H1 (cell line): ENCODE measurements around the gene SLC6A8.
"Not testable (repeated sequence)": the region's sequence is repeated elsewhere in the genome, so short reads cannot be mapped to it uniquely, and the experiment has no call there.

ENCODE experiments used
- BACH1 ChIP-seq: IDR thresholded peaks from 2 replicates; pipeline ENCODE4 v1.6.1; 2012; ENCODE audit warnings: low read length, improper control_type of control experiment
- CHD1 ChIP-seq: IDR thresholded peaks from 2 replicates; pipeline ENCODE4 v1.6.1; 2012; ENCODE audit warnings: low read depth, low read length, improper control_type of control experiment
- CTCF ChIP-seq, 3 experiments: IDR thresholded peaks; 1 replicate in 2 of 3; 2 replicates in 1 of 3; pipeline versions ENCODE4 v1.5.1 to v1.6.1; 2011; ENCODE audit warnings: low read length in 3 of 3, mild to moderate bottlenecking in 3 of 3, inconsistent platforms in 2 of 3, low read depth in 1 of 3, moderate library complexity in 1 of 3; ENCODE audit not compliant: insufficient read depth in 1 of 3; ENCODE audit errors: control extremely low read depth in 1 of 3
- GABPA ChIP-seq: IDR thresholded peaks from 2 replicates; pipeline ENCODE4 v1.6.1; 2011; ENCODE audit warnings: mild to moderate bottlenecking, low read length, moderate library complexity, borderline replicate concordance; ENCODE audit not compliant: insufficient read depth
- JUN ChIP-seq: IDR thresholded peaks from 2 replicates; pipeline ENCODE4 v1.6.1; 2011; ENCODE audit warnings: low read depth, mild to moderate bottlenecking, improper control_type of control experiment, low read length
- MAX ChIP-seq: IDR thresholded peaks from 2 replicates; pipeline ENCODE4 v1.6.1; 2012; ENCODE audit warnings: inconsistent platforms
- POLR2A ChIP-seq, 2 experiments: IDR thresholded peaks; 1 replicate in 1 of 2; 2 replicates in 1 of 2; pipeline ENCODE4 v1.6.1; 2011; ENCODE audit warnings: low read depth in 2 of 2, low read length in 2 of 2, mild to moderate bottlenecking in 2 of 2; ENCODE audit errors: control extremely low read depth in 1 of 2
- RFX5 ChIP-seq: IDR thresholded peaks from 2 replicates; pipeline ENCODE4 v1.6.1; 2011; ENCODE audit warnings: low read depth, low read length, improper control_type of control experiment, borderline replicate concordance
- SP2 ChIP-seq: IDR thresholded peaks from 2 replicates; pipeline ENCODE4 v1.6.1; 2012; ENCODE audit warnings: mild to moderate bottlenecking, low read length, inconsistent platforms
- TAF1 ChIP-seq: IDR thresholded peaks from 2 replicates; pipeline ENCODE4 v1.6.1; 2011; ENCODE audit warnings: mild to moderate bottlenecking, low read depth, low read length
- YY1 ChIP-seq: IDR thresholded peaks from 2 replicates; pipeline ENCODE4 v1.6.1; 2011; ENCODE audit warnings: low read depth, mild to moderate bottlenecking, low read length

- not testable (repeated sequence) for TF ChIP-seq CTCF (IDR thresholded peaks at IDR 0.05; ENCODE audit: control extremely low read depth in 1 of 3, insufficient read depth in 1 of 3, low read depth in 1 of 3, low read length in 3 of 3); RFX5; TAF1; GABPA; YY1; BACH1; SP2; POLR2A (IDR thresholded peaks at IDR 0.05; ENCODE audit: control extremely low read depth in 1 of 2, low read depth in 2 of 2, low read length in 2 of 2); CHD1; JUN; MAX
These were observed 8.8 kb downstream of the SLC6A8 start for GRCh38 chrX:153696538-153696937.
